Measurements from ENCODE around the gene INSL3. TPM values are rescaled to one million over a fixed set of nuclear protein-coding genes. Genes with fewer than 3 reads are reported as not detected.
"Not testable (repeated sequence)": the region's sequence is repeated elsewhere in the genome, so short reads cannot be mapped to it uniquely, and the experiment has no call there.

The INSL3 gene
- total RNA-seq, 1 donor from 2014 or later = 5.9 TPM

- intact Hi-C loops (cut with micrococcal nuclease) = no loop called here
- peak within 1 kb of the TSS; percentile 50 for H3K4me3 Mint-ChIP-seq
Observed at GRCh38 chr19:17794731-17795494, 26.4 kb downstream of the INSL3 start, which contains the start of gene B3GNT3. B3GNT3 (plus strand) TSS chr19:17795138; CDS start chr19:17807808, 12,670 bp downstream.

GRCh38 chr19:17794412-17794730, 26.9 kb downstream of the INSL3 start:
- Mint-ChIP-seq H3K9me3 (no peaks in the 10 kb centered on the region), H3K4me1 (peaks cover 18% of the 10 kb centered on the region), H3K4me3 (peak overlapping the region; percentile 50), H3K27ac (no peak overlapping the region), H3K36me3 (ENCODE audit: low read depth) (peaks cover 1% of the 10 kb centered on the region), H3K27me3 (peaks cover 16% of the 10 kb centered on the region)
- intact Hi-C loops (cut with micrococcal nuclease) = no loop called here
- no peak for DNase-seq

More at GRCh38 chr19:17794731-17795494, 26.4 kb downstream of the INSL3 start, which contains the start of gene B3GNT3:
- no peaks in the 10 kb centered on the region for H3K36me3 Mint-ChIP-seq (ENCODE audit: low read depth)
- H3K27ac Mint-ChIP-seq = peak within 1 kb of the TSS; percentile 29
- DNase-seq = peak; percentile 71
- H3K4me1 Mint-ChIP-seq = peaks cover 18% of the 10 kb centered on the region
- H3K9me3 Mint-ChIP-seq = no peaks in the 10 kb centered on the region
- peaks cover 16% of the 10 kb centered on the region for H3K27me3 Mint-ChIP-seq

- intact Hi-C loops (cut with micrococcal nuclease) = no loop called here
- Mint-ChIP-seq H3K27ac (peak overlapping the region; percentile 7), H3K4me1 (peaks cover 14% of the 10 kb centered on the region), H3K27me3 (peaks cover 10% of the 10 kb centered on the region), H3K36me3 (ENCODE audit: low read depth) (peaks cover 23% of the 10 kb centered on the region), H3K4me3 (no peak overlapping the region), H3K9me3 (no peaks in the 10 kb centered on the region)
- no peak for DNase-seq
Observed at GRCh38 chr19:17790059-17790780, 31.1 kb downstream of the INSL3 start.

- no peak overlapping the region for H3K27ac Mint-ChIP-seq
- DNase-seq = no peak
Observed at GRCh38 chr19:17788632-17789031, 32.7 kb downstream of the INSL3 start.

GRCh38 chr19:17787274-17787913, 33.9 kb downstream of the INSL3 start:
- DNase-seq = no peak
- H3K27ac Mint-ChIP-seq = no peak overlapping the region
- H3K4me1 Mint-ChIP-seq = peaks cover 11% of the 10 kb centered on the region
- intact Hi-C loops (cut with micrococcal nuclease) = no loop called here
- H3K4me3 Mint-ChIP-seq = no peak overlapping the region
- H3K9me3 Mint-ChIP-seq = no peaks in the 10 kb centered on the region
- H3K27me3 Mint-ChIP-seq = no peaks in the 10 kb centered on the region
- H3K36me3 Mint-ChIP-seq (ENCODE audit: low read depth) = peaks cover 36% of the 10 kb centered on the region

More at GRCh38 chr19:17788632-17789031, 32.7 kb downstream of the INSL3 start:
- Mint-ChIP-seq H3K36me3 (ENCODE audit: low read depth) (peaks cover 31% of the 10 kb centered on the region), H3K27me3 (peaks cover under 1% of the 10 kb centered on the region), H3K4me3 (no peak overlapping the region), H3K4me1 (peaks cover 13% of the 10 kb centered on the region), H3K9me3 (no peaks in the 10 kb centered on the region)
- intact Hi-C loops (cut with micrococcal nuclease) = no loop called here

GRCh38 chr19:17784201-17785008, 36.9 kb downstream of the INSL3 start:
- Mint-ChIP-seq H3K27ac (peak overlapping the region; percentile 45), H3K9me3 (no peaks in the 10 kb centered on the region), H3K4me3 (no peak overlapping the region), H3K27me3 (no peaks in the 10 kb centered on the region), H3K36me3 (ENCODE audit: low read depth) (peaks cover 47% of the 10 kb centered on the region), H3K4me1 (peaks cover 9% of the 10 kb centered on the region)
- DNase-seq = peak; percentile 91
- intact Hi-C loops (cut with micrococcal nuclease) = loop anchor here (2.0 to 5.0 kb wide), 2 partner anchors 73 to 80 kb away; partner anchors contain the start of gene RPL18A

- H3K9me3 Mint-ChIP-seq, H3K27me3 Mint-ChIP-seq, H3K27ac Mint-ChIP-seq, DNase-seq, H3K4me3 Mint-ChIP-seq: not testable (repeated sequence)
- peaks cover 45% of the 10 kb centered on the region for H3K36me3 Mint-ChIP-seq (ENCODE audit: low read depth)
- H3K4me1 Mint-ChIP-seq = peaks cover 14% of the 10 kb centered on the region
- intact Hi-C loops (cut with micrococcal nuclease) = loop anchor here (2.0 to 5.0 kb wide), 2 partner anchors 74 to 79 kb away; partner anchors contain the start of gene RPL18A
Observed at GRCh38 chr19:17783721-17784120, 37.6 kb downstream of the INSL3 start.

GRCh38 chr19:17780781-17781180, 40.5 kb downstream of the INSL3 start:
- DNase-seq = no peak
- H3K27me3 Mint-ChIP-seq = no peaks in the 10 kb centered on the region
- H3K4me1 Mint-ChIP-seq = peaks cover 18% of the 10 kb centered on the region
- peaks cover 46% of the 10 kb centered on the region for H3K36me3 Mint-ChIP-seq (ENCODE audit: low read depth)
- H3K4me3 Mint-ChIP-seq = no peak overlapping the region
- intact Hi-C loops (cut with micrococcal nuclease) = loop anchor here (5.0 kb wide), 1 partner anchor 77 kb away; the partner anchor contains the start of gene RPL18A
- H3K27ac Mint-ChIP-seq = no peak overlapping the region
- no peaks in the 10 kb centered on the region for H3K9me3 Mint-ChIP-seq

GRCh38 chr19:17778968-17779929, 42.1 kb downstream of the INSL3 start:
- intact Hi-C loops (cut with micrococcal nuclease) = loop anchor here (5.0 kb wide), 1 partner anchor 57 kb away; no protein-coding TSS in a partner anchor
- peaks cover 52% of the 10 kb centered on the region for H3K36me3 Mint-ChIP-seq (ENCODE audit: low read depth)
- peaks cover 17% of the 10 kb centered on the region for H3K4me1 Mint-ChIP-seq

GRCh38 chr19:17778251-17778967, 42.9 kb downstream of the INSL3 start:
- Mint-ChIP-seq H3K4me3 (no peak overlapping the region), H3K27me3 (no peaks in the 10 kb centered on the region), H3K36me3 (ENCODE audit: low read depth) (peaks cover 56% of the 10 kb centered on the region), H3K4me1 (peaks cover 15% of the 10 kb centered on the region), H3K27ac (no peak overlapping the region), H3K9me3 (no peaks in the 10 kb centered on the region)
- DNase-seq = peak; percentile 82
- intact Hi-C loops (cut with micrococcal nuclease) = loop anchor here (5.0 kb wide), 1 partner anchor 56 kb away; no protein-coding TSS in a partner anchor

More at GRCh38 chr19:17778968-17779929, 42.1 kb downstream of the INSL3 start:
- Mint-ChIP-seq H3K27ac (peak overlapping the region; percentile 73), H3K27me3 (no peaks in the 10 kb centered on the region), H3K9me3 (no peaks in the 10 kb centered on the region), H3K4me3 (no peak overlapping the region)
- peak; percentile 53 for DNase-seq

GRCh38 chr19:17777840-17778239, 43.5 kb downstream of the INSL3 start:
- H3K4me1 Mint-ChIP-seq = peaks cover 15% of the 10 kb centered on the region
- not testable (repeated sequence) for H3K4me3 Mint-ChIP-seq, H3K9me3 Mint-ChIP-seq, H3K27me3 Mint-ChIP-seq, H3K27ac Mint-ChIP-seq, DNase-seq
- H3K36me3 Mint-ChIP-seq (ENCODE audit: low read depth) = peaks cover 59% of the 10 kb centered on the region
- intact Hi-C loops (cut with micrococcal nuclease) = loop anchor here (5.0 kb wide), 1 partner anchor 56 kb away; no protein-coding TSS in a partner anchor

All from activated CD4-positive, alpha-beta T cell treated with anti-CD3 and anti-CD28 coated beads, Interleukin-2, amount 10 ng/mL, durations not matched to agents 24 days and 14 days (primary cell).